ENCODE measurements around the gene TAF1B. TPM values are rescaled to one million over a fixed set of nuclear protein-coding genes. Genes with fewer than 3 reads are reported as not detected.

TAF1B gene
- total and polyA plus RNA-seq, 9 donors = 6.4 to 22.0 (median 14.4) TPM

DNA sequence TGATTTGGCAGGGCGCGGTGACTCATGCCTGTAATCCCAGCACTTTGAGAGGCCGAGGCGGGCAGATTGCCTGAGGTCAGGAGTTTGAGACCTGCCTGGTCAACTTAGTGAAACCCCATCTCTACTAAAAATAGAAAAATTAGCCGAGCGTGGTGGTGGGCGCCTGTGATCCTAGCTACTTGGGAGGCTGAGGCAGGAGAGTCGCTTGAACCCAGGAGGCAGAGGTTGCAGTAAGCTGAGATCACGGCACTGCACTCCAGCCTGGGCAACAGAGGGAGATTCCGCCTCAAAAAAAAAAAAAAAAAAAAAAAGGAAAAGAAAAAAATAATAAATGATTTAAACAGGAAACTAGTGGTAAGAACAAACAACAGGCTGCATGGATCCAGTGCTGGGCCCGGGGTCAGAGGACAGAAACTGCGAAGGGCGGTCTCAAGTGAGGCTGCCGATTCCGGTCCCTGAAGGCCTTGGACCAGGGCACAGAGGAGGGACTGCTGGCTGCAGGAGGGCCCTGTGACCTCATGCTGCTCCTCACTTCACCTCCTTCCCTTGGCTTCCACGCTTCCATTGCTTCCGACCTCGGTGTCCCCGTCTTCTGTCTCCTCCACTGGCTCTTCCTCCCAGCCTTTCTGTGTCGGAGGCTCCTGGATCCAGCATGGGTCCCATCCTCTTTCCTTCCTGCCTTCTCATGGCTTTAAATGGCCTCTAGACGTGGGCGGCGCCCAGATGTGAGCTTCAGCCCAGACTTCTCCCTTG is 106.1 kb downstream of the TAF1B start:
- no peaks in the 10 kb centered on the region for H3K9me3 ChIP-seq
- intact Hi-C loops (cut with DNase I) = no loop called here
- DNase-seq = no peak
- TF ChIP-seq EP300 (IDR thresholded peaks at IDR 0.05) (no peak), POLR2A (IDR thresholded peaks at IDR 0.05) (no peak)
- TF ChIP-seq, protein P1, sequence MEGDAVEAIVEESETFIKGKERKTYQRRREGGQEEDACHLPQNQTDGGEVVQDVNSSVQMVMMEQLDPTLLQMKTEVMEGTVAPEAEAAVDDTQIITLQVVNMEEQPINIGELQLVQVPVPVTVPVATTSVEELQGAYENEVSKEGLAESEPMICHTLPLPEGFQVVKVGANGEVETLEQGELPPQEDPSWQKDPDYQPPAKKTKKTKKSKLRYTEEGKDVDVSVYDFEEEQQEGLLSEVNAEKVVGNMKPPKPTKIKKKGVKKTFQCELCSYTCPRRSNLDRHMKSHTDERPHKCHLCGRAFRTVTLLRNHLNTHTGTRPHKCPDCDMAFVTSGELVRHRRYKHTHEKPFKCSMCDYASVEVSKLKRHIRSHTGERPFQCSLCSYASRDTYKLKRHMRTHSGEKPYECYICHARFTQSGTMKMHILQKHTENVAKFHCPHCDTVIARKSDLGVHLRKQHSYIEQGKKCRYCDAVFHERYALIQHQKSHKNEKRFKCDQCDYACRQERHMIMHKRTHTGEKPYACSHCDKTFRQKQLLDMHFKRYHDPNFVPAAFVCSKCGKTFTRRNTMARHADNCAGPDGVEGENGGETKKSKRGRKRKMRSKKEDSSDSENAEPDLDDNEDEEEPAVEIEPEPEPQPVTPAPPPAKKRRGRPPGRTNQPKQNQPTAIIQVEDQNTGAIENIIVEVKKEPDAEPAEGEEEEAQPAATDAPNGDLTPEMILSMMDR (IDR thresholded peaks at IDR 0.05) = no peak
- no peak overlapping the region for H3K27ac ChIP-seq
- H3K4me1 ChIP-seq (ENCODE audit: insufficient read depth) = no peaks in the 10 kb centered on the region
- WGBS, 3 donors = 93 to 96% (median 94%) methylated on average over 23 of the region's 23 CpGs
- H3K4me3 ChIP-seq = no peak overlapping the region
- no peaks in the 10 kb centered on the region for H3K27me3 ChIP-seq
- no peaks in the 10 kb centered on the region for H3K36me3 ChIP-seq

DNA sequence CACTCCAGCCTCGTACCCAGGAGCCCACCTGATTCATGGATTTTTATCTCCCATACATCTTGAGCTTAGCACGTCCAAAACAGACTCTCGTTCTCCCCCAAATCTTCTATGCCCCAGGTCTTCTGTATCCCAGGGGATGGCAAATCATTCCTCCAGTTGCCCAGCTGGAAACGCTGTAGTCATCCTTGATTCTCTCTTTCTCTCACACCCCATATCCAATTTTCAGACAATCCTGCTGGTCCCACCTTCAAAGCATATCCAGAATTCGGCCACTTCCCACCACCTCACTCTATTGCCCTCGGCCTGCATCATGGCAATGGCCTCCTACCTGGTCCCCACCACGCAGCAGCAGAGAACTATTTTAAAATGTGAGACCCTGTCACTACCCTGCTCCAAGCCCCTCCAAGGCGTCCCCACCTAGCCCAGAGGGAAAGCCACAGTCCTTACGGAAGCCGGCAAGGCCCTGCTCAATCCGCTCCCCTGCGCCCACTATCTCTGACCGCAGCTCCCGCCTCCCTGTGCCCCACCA is 106.8 kb downstream of the TAF1B start:
- Histone ChIP-seq H3K27ac (no peak overlapping the region), H3K9me3 (no peaks in the 10 kb centered on the region), H3K36me3 (no peaks in the 10 kb centered on the region), H3K4me3 (no peak overlapping the region), H3K4me1 (ENCODE audit: insufficient read depth) (no peaks in the 10 kb centered on the region), H3K27me3 (no peaks in the 10 kb centered on the region)
- no peak for DNase-seq
- WGBS, 3 donors = 92 to 95% (median 93%) methylated on average over 14 of the region's 14 CpGs
- TF ChIP-seq POLR2A (IDR thresholded peaks at IDR 0.05) = no peak
- TF ChIP-seq EP300 (IDR thresholded peaks at IDR 0.05) = no peak
- TF ChIP-seq, protein P1 (IDR thresholded peaks at IDR 0.05) = no peak
- intact Hi-C loops (cut with DNase I) = loop anchor here in 1 of 4 donors (5.0 kb wide), 1 partner anchor 693 kb away; no protein-coding TSS in a partner anchor

DNA sequence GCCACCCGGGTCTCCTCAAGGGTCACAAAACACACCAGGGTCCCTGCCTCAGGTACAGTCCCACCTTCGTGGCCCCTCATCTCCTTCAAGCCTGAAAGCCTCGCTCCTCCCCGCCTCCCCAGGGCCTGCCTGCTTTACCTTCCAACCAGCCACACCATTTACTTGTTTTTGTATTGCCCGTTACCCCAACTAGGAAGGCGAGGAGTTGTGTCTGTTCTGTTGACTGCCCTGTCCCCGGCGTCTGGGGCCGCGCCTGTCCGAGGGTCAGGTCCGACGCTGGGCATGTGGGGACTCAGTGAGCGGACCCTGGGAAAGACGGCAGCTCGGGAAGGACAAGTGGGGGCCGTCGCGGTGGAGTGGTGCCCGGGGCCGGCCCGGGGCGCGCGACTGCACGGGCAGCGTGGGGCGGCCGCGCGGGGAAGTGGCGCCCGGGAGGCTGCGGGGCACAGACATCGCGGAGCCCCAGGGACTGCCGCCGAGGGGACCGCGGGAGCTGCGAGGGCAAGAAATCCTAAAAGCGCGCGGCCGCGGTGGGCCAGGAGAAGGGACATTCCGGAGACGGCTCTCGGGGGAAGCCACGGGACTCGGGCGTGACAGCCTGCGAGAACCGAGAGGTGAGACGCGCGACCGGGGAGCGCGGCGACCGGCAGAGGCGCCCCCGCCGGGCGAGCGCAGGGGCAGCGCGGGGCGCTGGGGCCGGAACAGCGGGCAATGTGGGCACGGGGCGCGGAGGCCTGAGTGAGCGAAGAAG is 107.4 kb downstream of the TAF1B start:
- DNase-seq = peak in 3 of 5 donors; percentile 25 to 48 (median 35)
- H3K36me3 ChIP-seq = no peaks in the 10 kb centered on the region
- H3K9me3 ChIP-seq = no peaks in the 10 kb centered on the region
- H3K27me3 ChIP-seq = no peaks in the 10 kb centered on the region
- intact Hi-C loops (cut with DNase I) = loop anchor here in 1 of 4 donors (5.0 kb wide), 1 partner anchor 693 kb away; no protein-coding TSS in a partner anchor
- H3K27ac ChIP-seq = no peak overlapping the region
- TF ChIP-seq, protein P1 (IDR thresholded peaks at IDR 0.05) = no peak
- no peak for TF ChIP-seq POLR2A (IDR thresholded peaks at IDR 0.05)
- TF ChIP-seq EP300 (IDR thresholded peaks at IDR 0.05) = no peak
- H3K4me3 ChIP-seq = peak overlapping the region; percentile 58
- 8 to 9% (median 9%) methylated on average over 69 to 76 of the region's 76 CpGs for WGBS, 3 donors
- no peaks in the 10 kb centered on the region for H3K4me1 ChIP-seq (ENCODE audit: insufficient read depth)

DNA sequence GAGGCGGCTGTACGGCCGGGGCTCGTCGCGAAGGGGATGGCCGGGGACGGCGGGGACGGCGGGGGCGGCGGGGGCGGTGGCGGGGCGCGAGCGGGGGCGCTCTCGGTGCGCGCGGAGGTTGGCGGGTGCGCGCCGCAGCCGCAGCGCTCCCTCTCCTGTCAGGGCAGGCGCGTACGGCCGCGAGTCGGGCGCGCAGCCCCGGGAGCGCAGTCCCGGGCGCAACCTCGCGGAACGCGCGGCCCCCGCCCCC is 107.9 kb downstream of the TAF1B start:
- WGBS, 3 donors = 0 to 1% (median 0%) methylated on average over 33 to 38 of the region's 47 CpGs
- no peak for DNase-seq

More for the DNA sequence above, 107.9 kb downstream of the TAF1B start:
- Histone ChIP-seq H3K27me3 (no peaks in the 10 kb centered on the region), H3K36me3 (no peaks in the 10 kb centered on the region), H3K9me3 (no peaks in the 10 kb centered on the region), H3K4me3 (peak overlapping the region; percentile 58), H3K4me1 (ENCODE audit: insufficient read depth) (no peaks in the 10 kb centered on the region), H3K27ac (no peak overlapping the region)
- intact Hi-C loops (cut with DNase I) = loop anchor here in 1 of 4 donors (5.0 kb wide), 1 partner anchor 694 kb away; no protein-coding TSS in a partner anchor
- TF ChIP-seq, protein P1 (IDR thresholded peaks at IDR 0.05) = no peak
- no peak for TF ChIP-seq POLR2A (IDR thresholded peaks at IDR 0.05)
- TF ChIP-seq EP300 (IDR thresholded peaks at IDR 0.05) = no peak

Measured in ovary (tissue), 9 donors.